Neural cell (in vitro differentiated cells): ENCODE measurements around the gene TMEM253. TPM values are rescaled to one million over a fixed set of nuclear protein-coding genes. Genes with fewer than 3 reads are reported as not detected.

Source experiments
- H2AFZ ChIP-seq: fragments of 200-600, 300-800 bp; sonication (generic), shearing (Covaris generic); 2 replicates; pipeline ENCODE4 v1.6.0; 2014; ENCODE audit warnings: low read depth, mild to moderate bottlenecking, antibody characterized with exemption, low read length, moderate library complexity
- H3F3A ChIP-seq: fragments of 200-600 bp; shearing (Covaris generic); 2 replicates; pipeline ENCODE4 v1.6.1; 2016; ENCODE audit warnings: mild to moderate bottlenecking, moderate library complexity, mixed read lengths, antibody characterized with exemption, low read length; ENCODE audit not compliant: insufficient read depth, poor library complexity, severe bottlenecking
- H3K27ac ChIP-seq: fragments of 200-600, 300-800 bp; sonication (generic), shearing (Covaris generic); 2 replicates; pipeline ENCODE4 v1.5.1; 2014; ENCODE audit warnings: mild to moderate bottlenecking, low read length, moderate library complexity
- H3K27me3 ChIP-seq: fragments of 300-800, 200-600 bp; sonication (generic), shearing (Covaris generic); 2 replicates; pipeline ENCODE4 v1.6.0; 2014; ENCODE audit warnings: mild to moderate bottlenecking, low read depth, low read length, moderate library complexity; ENCODE audit not compliant: insufficient read depth
- H3K36me3 ChIP-seq: fragments of 300-800, 200-600 bp; sonication (generic), shearing (Covaris generic); 2 replicates; pipeline ENCODE4 v1.5.1; 2014; ENCODE audit warnings: mild to moderate bottlenecking, antibody characterized with exemption, low read length, moderate library complexity; ENCODE audit not compliant: insufficient read depth
- H3K4me2 ChIP-seq: fragments of 300-800, 200-600 bp; sonication (generic), shearing (Covaris generic); 2 replicates; pipeline ENCODE4 v1.6.0; 2014; ENCODE audit warnings: mild to moderate bottlenecking, low read length
- H3K4me3 ChIP-seq: fragments of 300-800, 200-600 bp; sonication (generic), shearing (Covaris generic); 2 replicates; pipeline ENCODE4 v1.5.1; 2014; ENCODE audit warnings: mild to moderate bottlenecking, low read length, moderate library complexity
- H3K79me2 ChIP-seq: fragments of 200-600 bp; shearing (Covaris generic); replicated peaks from 2 replicates; pipeline ENCODE4 v1.6.0; 2014; ENCODE audit warnings: mild to moderate bottlenecking, low read length, moderate library complexity; ENCODE audit not compliant: insufficient read depth
- H3K9ac ChIP-seq: fragments of 300-800, 200-600 bp; sonication (generic), shearing (Covaris generic); 2 replicates; pipeline ENCODE4 v1.6.1; 2016; ENCODE audit warnings: mild to moderate bottlenecking, low read length, mixed read lengths
- H3K9me2 ChIP-seq: fragments of 200-600 bp; shearing (Covaris generic); 2 replicates; pipeline ENCODE4 v1.6.1; 2016; ENCODE audit warnings: mild to moderate bottlenecking, low read length, mixed read lengths; ENCODE audit not compliant: insufficient read depth
- H3K9me3 ChIP-seq: fragments of 200-600, 300-800 bp; sonication (generic), shearing (Covaris generic); 2 replicates; pipeline ENCODE4 v1.6.1; 2016; ENCODE audit warnings: mild to moderate bottlenecking, mixed run types, low read length, moderate library complexity, mixed read lengths
- H4K20me1 ChIP-seq: fragments of 200-600 bp; shearing (Covaris generic); 2 replicates; pipeline ENCODE4 v1.6.1; 2016; ENCODE audit warnings: mild to moderate bottlenecking, mixed run types; ENCODE audit not compliant: insufficient read depth
- EP300 ChIP-seq: fragments of 450-650 bp; conservative IDR thresholded peaks from 2 replicates; pipeline ENCODE4 v1.6.1; 2014; ENCODE audit warnings: antibody characterized with exemption, mild to moderate bottlenecking, moderate library complexity; ENCODE audit not compliant: poor library complexity, severe bottlenecking
- EZH2 ChIP-seq: fragments of 200-600, 300-800 bp; shearing (Covaris generic), sonication (generic); IDR thresholded peaks from 2 replicates; pipeline ENCODE4 v1.6.1; 2014; ENCODE audit warnings: antibody characterized with exemption, low read length, borderline replicate concordance, mild to moderate bottlenecking; ENCODE audit not compliant: insufficient read depth, poor library complexity, severe bottlenecking
- MXI1 ChIP-seq: fragments of 450-650 bp; conservative IDR thresholded peaks from 2 replicates; pipeline ENCODE4 v1.6.1; 2014; ENCODE audit warnings: antibody characterized with exemption, mild to moderate bottlenecking; ENCODE audit not compliant: poor library complexity, severe bottlenecking
- POLR2AphosphoS5 ChIP-seq: IDR thresholded peaks from 2 replicates; pipeline ENCODE4 v1.6.1; 2012
- RAD21 ChIP-seq: fragments of 450-650 bp; conservative IDR thresholded peaks from 2 replicates; pipeline ENCODE4 v1.6.1; 2014; ENCODE audit warnings: antibody characterized with exemption, mild to moderate bottlenecking, moderate library complexity
- SMC3 ChIP-seq: fragments of 450-650 bp; conservative IDR thresholded peaks from 2 replicates; pipeline ENCODE4 v1.6.1; 2014; ENCODE audit warnings: antibody characterized with exemption, mild to moderate bottlenecking, moderate library complexity; ENCODE audit not compliant: poor library complexity
- TAF1 ChIP-seq: IDR thresholded peaks from 2 replicates; pipeline ENCODE4 v1.6.1; 2012; ENCODE audit warnings: low read depth
- polyA plus RNA-seq: library from polyadenylated mRNA; depleted of rRNA; stranded (reverse); fragments of >200 nt; gene quantifications from 2 replicates; pipeline ENCODE4 v1.2.3, GENCODE V29; 2014
- TF ChIP-seq, protein P1 (sequence below): IDR thresholded peaks from 2 replicates; pipeline ENCODE4 v1.6.1; 2012; ENCODE audit warnings: borderline replicate concordance
- TF ChIP-seq, protein P2 (sequence below): fragments of 450-650 bp; IDR thresholded peaks from 2 replicates; pipeline ENCODE4 v1.5.1; 2014; ENCODE audit warnings: antibody characterized with exemption, mild to moderate bottlenecking, moderate library complexity; ENCODE audit not compliant: poor library complexity, severe bottlenecking

TMEM253 gene
- polyA plus RNA-seq, 1 donor from 2014 or later = 0.26 TPM

DNA sequence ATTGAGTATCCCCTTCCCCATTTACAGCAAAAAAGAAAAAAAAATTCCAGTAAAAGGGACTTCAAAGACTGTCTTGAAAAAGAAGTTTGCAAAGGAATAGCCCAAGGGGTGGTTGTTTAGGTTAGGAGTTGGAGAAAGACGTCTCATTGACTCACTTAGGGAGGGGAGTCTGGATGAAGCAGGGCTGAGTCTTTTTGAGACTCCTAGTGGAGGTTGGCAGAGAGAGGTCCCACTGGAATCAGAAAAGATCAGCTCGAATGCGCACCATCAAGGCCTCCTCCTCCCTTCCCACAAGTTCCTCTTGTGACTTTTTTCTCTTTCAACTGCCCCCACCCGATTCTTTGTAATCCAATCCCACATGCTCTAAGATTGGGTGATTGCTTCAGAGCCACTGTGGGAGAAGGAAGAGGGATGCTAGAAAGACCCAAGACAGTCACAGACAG, 28.8 kb upstream of the TMEM253 start:
- TF ChIP-seq RAD21 (no peak), EZH2 (no peak), POLR2AphosphoS5 (no peak), EP300 (no peak), MXI1 (no peak), TAF1 (no peak), SMC3 (no peak)
- TF ChIP-seq, protein P1, sequence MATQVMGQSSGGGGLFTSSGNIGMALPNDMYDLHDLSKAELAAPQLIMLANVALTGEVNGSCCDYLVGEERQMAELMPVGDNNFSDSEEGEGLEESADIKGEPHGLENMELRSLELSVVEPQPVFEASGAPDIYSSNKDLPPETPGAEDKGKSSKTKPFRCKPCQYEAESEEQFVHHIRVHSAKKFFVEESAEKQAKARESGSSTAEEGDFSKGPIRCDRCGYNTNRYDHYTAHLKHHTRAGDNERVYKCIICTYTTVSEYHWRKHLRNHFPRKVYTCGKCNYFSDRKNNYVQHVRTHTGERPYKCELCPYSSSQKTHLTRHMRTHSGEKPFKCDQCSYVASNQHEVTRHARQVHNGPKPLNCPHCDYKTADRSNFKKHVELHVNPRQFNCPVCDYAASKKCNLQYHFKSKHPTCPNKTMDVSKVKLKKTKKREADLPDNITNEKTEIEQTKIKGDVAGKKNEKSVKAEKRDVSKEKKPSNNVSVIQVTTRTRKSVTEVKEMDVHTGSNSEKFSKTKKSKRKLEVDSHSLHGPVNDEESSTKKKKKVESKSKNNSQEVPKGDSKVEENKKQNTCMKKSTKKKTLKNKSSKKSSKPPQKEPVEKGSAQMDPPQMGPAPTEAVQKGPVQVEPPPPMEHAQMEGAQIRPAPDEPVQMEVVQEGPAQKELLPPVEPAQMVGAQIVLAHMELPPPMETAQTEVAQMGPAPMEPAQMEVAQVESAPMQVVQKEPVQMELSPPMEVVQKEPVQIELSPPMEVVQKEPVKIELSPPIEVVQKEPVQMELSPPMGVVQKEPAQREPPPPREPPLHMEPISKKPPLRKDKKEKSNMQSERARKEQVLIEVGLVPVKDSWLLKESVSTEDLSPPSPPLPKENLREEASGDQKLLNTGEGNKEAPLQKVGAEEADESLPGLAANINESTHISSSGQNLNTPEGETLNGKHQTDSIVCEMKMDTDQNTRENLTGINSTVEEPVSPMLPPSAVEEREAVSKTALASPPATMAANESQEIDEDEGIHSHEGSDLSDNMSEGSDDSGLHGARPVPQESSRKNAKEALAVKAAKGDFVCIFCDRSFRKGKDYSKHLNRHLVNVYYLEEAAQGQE = no peak
- TF ChIP-seq, protein P2, sequence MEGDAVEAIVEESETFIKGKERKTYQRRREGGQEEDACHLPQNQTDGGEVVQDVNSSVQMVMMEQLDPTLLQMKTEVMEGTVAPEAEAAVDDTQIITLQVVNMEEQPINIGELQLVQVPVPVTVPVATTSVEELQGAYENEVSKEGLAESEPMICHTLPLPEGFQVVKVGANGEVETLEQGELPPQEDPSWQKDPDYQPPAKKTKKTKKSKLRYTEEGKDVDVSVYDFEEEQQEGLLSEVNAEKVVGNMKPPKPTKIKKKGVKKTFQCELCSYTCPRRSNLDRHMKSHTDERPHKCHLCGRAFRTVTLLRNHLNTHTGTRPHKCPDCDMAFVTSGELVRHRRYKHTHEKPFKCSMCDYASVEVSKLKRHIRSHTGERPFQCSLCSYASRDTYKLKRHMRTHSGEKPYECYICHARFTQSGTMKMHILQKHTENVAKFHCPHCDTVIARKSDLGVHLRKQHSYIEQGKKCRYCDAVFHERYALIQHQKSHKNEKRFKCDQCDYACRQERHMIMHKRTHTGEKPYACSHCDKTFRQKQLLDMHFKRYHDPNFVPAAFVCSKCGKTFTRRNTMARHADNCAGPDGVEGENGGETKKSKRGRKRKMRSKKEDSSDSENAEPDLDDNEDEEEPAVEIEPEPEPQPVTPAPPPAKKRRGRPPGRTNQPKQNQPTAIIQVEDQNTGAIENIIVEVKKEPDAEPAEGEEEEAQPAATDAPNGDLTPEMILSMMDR = no peak
- Histone ChIP-seq H3K4me2 (peak overlapping the region; percentile 99), H3K36me3 (peaks cover 5% of the 10 kb centered on the region), H3K27ac (peak overlapping the region; percentile 71), H3K9me2 (no peaks in the 10 kb centered on the region), H2AFZ (no peak overlapping the region), H4K20me1 (no peaks in the 10 kb centered on the region), H3K9ac (peak overlapping the region; percentile 92), H3K27me3 (no peaks in the 10 kb centered on the region), H3F3A (peaks cover 4% of the 10 kb centered on the region), H3K9me3 (no peaks in the 10 kb centered on the region), H3K4me3 (peak overlapping the region; percentile 78), H3K79me2 (peaks cover 7% of the 10 kb centered on the region)

DNA sequence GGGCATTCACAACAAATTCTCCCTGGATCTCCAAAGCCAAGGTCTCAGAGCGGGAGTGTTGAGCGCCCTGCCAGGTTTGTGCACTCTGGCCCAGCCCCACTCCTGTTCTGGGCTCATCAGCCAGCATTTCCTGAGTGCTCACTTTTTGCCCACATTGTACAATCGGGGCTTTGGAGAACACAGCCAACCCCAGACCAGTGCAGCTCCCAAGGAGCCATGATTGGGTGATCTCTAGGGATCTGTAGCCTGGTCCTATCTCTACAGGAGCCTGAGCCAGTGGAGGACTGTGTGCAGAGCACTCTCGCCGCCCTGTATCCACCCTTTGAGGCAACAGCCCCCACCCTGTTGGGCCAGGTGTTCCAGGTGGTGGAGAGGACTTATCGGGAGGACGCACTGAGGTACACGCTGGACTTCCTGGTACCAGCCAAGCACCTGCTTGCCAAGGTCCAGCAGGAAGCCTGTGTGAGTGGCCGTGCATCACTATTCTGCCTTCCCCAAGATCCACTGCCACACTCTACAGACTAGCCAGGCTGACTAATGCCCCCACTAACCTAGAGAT, 28.0 kb upstream of the TMEM253 start:
- H3F3A ChIP-seq = peaks cover 4% of the 10 kb centered on the region
- no peaks in the 10 kb centered on the region for H3K27me3 ChIP-seq
- no peak overlapping the region for H3K9ac ChIP-seq
- no peaks in the 10 kb centered on the region for H3K9me3 ChIP-seq
- no peak overlapping the region for H2AFZ ChIP-seq
- peaks cover 5% of the 10 kb centered on the region for H3K36me3 ChIP-seq
- H3K9me2 ChIP-seq = no peaks in the 10 kb centered on the region
- peaks cover 7% of the 10 kb centered on the region for H3K79me2 ChIP-seq
- H3K4me3 ChIP-seq = no peak overlapping the region
- no peaks in the 10 kb centered on the region for H4K20me1 ChIP-seq
- H3K27ac ChIP-seq = no peak overlapping the region
- TF ChIP-seq SMC3 (no peak), MXI1 (no peak), EP300 (no peak), TAF1 (no peak)
- TF ChIP-seq, protein P1 = no peak
- no peak overlapping the region for H3K4me2 ChIP-seq
